Measurements from ENCODE around the gene ZIC5.

The ZIC5 gene

GRCh38 chr13:99916366-99917103 is 55.0 kb downstream of the ZIC5 start:
- Histone ChIP-seq H3K9me3 (ENCODE audit: control insufficient read depth in 5 of 5, low read length in 5 of 5) (no peaks in the 10 kb centered on the region), H3K4me3 (ENCODE audit: low read depth in 1 of 5, low read length in 5 of 5) (no peak overlapping the region), H3K4me1 (ENCODE audit: control insufficient read depth in 5 of 5, insufficient read depth in 5 of 5, low read length in 5 of 5) (no peaks in the 10 kb centered on the region), H3K9ac (ENCODE audit: low read length in 5 of 5) (no peak overlapping the region), H3K36me3 (ENCODE audit: control insufficient read depth in 5 of 5, insufficient read depth in 5 of 5, low read length in 5 of 5) (no peaks in the 10 kb centered on the region), H3K27me3 (ENCODE audit: control insufficient read depth in 5 of 5, insufficient read depth in 4 of 5, low read length in 5 of 5) (peaks cover 3 to 23% (median 13%) of the 10 kb centered on the region in 5 donors), H3K27ac (ENCODE audit: low read depth, low read length) (no peak overlapping the region)

DNA sequence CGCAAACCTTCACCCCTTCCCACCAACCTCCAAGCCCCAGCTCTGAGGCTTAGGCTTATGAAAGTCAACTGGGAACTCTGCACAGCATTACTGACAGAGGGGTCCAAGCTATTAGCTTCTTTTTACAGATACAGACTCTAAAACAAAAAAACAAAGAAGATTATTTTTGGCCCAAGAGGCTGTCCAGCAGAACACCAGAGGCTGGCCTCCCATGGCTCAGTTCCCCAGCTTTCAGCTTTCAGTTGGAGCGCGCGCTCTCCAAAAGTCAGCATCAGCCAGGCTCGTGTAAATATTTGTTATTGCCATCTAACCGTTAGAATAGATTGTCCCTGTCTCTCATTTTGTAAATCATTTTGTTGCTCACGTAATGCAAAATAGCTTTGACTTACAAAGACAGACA is 58.4 kb downstream of the ZIC5 start:
- Histone ChIP-seq H3K9ac (ENCODE audit: low read length in 5 of 5) (no peak overlapping the region), H3K27ac (ENCODE audit: low read depth, low read length) (no peak overlapping the region), H3K9me3 (ENCODE audit: control insufficient read depth in 5 of 5, low read length in 5 of 5) (no peaks in the 10 kb centered on the region), H3K4me1 (ENCODE audit: control insufficient read depth in 5 of 5, insufficient read depth in 5 of 5, low read length in 5 of 5) (no peaks in the 10 kb centered on the region), H3K27me3 (ENCODE audit: control insufficient read depth in 5 of 5, insufficient read depth in 4 of 5, low read length in 5 of 5) (peaks cover 3 to 46% (median 23%) of the 10 kb centered on the region in 5 donors), H3K4me3 (ENCODE audit: low read depth in 1 of 5, low read length in 5 of 5) (no peak overlapping the region), H3K36me3 (ENCODE audit: control insufficient read depth in 5 of 5, insufficient read depth in 5 of 5, low read length in 5 of 5) (no peaks in the 10 kb centered on the region)

Measured in subcutaneous abdominal adipose tissue (tissue), 5 donors.